Measurements from ENCODE around the gene KRT222. TPM values are rescaled to one million over a fixed set of nuclear protein-coding genes. Genes with fewer than 3 reads are reported as not detected.

KRT222 gene
- total RNA-seq, 2 experiments from 2014 or later = not detected

DNA sequence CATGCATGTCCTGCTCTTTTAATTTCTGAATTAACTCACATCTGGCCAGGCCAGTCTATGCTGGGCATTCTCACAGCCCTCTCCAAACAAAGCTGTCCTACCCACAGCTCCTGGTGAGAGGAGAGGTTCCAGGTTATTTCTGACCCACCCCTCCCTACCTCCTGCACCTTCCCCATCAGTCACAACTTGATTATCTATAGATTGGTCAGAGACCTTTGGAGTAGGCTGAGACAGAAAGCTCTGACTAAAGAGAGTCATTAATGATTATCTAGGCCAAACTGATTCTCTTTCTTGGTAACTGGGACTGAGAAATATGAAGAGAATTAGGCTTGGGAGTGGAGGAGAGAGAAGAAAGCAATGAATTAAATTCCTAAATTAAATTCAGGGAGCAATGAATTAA is 1.4 kb upstream of the KRT222 start:
- Mint-ChIP-seq H3K27ac (no peak overlapping the region), H3K9me3 (no peaks in the 10 kb centered on the region), H3K4me3 (no peak overlapping the region), H3K4me1 (ENCODE audit: low read depth) (peaks cover 6% of the 10 kb centered on the region), H3K36me3 (ENCODE audit: low read depth) (no peaks in the 10 kb centered on the region), H3K27me3 (peaks cover 25% of the 10 kb centered on the region)
- ChIA-PET CTCF (no interaction called here), POLR2A (no interaction called here)
- DNase-seq (no peak), ATAC-seq (no peak)
- intact Hi-C loops (cut with micrococcal nuclease) = no loop called here
- TF ChIP-seq, protein P1, sequence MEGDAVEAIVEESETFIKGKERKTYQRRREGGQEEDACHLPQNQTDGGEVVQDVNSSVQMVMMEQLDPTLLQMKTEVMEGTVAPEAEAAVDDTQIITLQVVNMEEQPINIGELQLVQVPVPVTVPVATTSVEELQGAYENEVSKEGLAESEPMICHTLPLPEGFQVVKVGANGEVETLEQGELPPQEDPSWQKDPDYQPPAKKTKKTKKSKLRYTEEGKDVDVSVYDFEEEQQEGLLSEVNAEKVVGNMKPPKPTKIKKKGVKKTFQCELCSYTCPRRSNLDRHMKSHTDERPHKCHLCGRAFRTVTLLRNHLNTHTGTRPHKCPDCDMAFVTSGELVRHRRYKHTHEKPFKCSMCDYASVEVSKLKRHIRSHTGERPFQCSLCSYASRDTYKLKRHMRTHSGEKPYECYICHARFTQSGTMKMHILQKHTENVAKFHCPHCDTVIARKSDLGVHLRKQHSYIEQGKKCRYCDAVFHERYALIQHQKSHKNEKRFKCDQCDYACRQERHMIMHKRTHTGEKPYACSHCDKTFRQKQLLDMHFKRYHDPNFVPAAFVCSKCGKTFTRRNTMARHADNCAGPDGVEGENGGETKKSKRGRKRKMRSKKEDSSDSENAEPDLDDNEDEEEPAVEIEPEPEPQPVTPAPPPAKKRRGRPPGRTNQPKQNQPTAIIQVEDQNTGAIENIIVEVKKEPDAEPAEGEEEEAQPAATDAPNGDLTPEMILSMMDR (IDR thresholded peaks at IDR 0.05) = no peak

DNA sequence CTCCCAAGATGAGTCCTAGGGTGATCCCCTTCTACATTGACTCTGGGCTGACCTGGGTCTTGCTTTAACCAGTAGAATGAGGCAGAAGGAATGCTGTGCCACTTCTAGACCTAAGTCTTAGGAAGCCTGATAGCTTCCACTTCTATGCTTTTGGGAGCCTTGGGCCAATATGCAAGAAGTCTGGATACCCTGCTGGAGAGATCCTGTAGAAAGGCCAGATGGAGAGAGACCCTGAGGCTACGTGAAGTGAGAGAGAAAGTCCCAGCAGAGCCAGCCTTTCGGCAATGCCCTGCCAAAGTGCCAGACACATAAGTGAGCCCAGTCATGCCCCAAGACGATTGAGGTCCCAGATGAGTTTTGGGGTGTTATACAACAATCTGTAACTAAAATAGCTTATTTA is 1.7 kb downstream of the KRT222 start:
- Mint-ChIP-seq H3K36me3 (ENCODE audit: low read depth) (no peaks in the 10 kb centered on the region), H3K27ac (no peak overlapping the region), H3K9me3 (no peaks in the 10 kb centered on the region), H3K4me1 (ENCODE audit: low read depth) (peaks cover 13% of the 10 kb centered on the region), H3K27me3 (peaks cover 36% of the 10 kb centered on the region), H3K4me3 (no peak overlapping the region)
- TF ChIP-seq, protein P1 (IDR thresholded peaks at IDR 0.05) = no peak
- ChIA-PET CTCF (no interaction called here), POLR2A (interaction anchor here (0.7 to 1.6 kb wide), 3 partner anchors 10 to 46 kb away, joined by 3 to 4 read pairs (median 3); partner anchors contain the start of gene SMARCE1)
- ATAC-seq (no peak), DNase-seq (no peak)
- intact Hi-C loops (cut with micrococcal nuclease) = no loop called here

DNA sequence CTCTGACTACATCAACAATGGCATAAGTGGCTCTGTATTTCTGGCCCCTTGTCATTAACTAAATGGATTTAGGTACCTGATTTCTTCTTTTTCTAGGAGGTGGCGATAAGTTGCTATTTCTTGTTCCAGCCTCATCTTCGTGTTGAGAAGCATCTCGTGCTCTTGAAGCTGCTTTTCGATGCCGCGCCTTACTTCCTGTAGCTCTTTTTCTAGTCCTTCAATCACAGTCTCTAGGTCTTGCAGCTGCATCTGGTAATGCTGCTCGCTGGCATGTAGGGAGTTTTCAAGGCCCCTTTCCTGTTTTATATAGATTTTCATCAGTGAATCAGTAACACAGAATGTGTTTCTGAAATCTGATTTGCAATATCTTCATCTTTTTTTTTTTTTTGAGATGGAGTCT is 5.1 kb downstream of the KRT222 start:
- CTCF ChIA-PET = interaction anchor here (0.9 to 1.0 kb wide), 2 partner anchors 132 to 143 kb away, joined by 3 read pairs; no protein-coding TSS in a partner anchor
- POLR2A ChIA-PET = no interaction called here
- Mint-ChIP-seq H3K27ac (no peak overlapping the region), H3K4me1 (ENCODE audit: low read depth) (peaks cover 10% of the 10 kb centered on the region), H3K27me3 (peaks cover 24% of the 10 kb centered on the region), H3K36me3 (ENCODE audit: low read depth) (no peaks in the 10 kb centered on the region), H3K4me3 (no peak overlapping the region), H3K9me3 (no peaks in the 10 kb centered on the region)
- ATAC-seq (no peak), DNase-seq (peak; percentile 20)
- intact Hi-C loops (cut with micrococcal nuclease) = no loop called here
- TF ChIP-seq, protein P1 (IDR thresholded peaks at IDR 0.05) = no peak

DNA sequence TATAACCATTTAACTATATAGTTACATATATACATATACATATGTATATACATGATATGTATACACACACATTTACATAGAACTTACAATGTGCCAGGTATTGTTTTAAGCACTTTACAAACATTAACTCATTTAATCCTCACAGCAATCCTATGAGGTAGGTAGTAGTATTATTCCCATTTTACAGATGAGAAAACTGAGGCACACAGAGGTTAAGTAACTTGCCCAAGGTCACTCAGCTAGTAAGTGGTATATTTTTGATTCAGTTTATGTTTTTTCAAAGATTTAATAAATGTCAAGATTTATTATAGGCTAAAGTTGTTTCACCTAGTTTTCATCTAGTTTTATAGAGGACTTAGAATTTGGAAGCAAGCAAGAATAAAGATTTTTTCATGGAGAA is 6.6 kb downstream of the KRT222 start:
- POLR2A ChIA-PET = interaction anchor here (0.7 kb wide), 1 partner anchor 34 kb away, joined by 3 read pairs; no protein-coding TSS in a partner anchor
- Mint-ChIP-seq H3K4me1 (ENCODE audit: low read depth) (peaks cover 8% of the 10 kb centered on the region), H3K9me3 (no peaks in the 10 kb centered on the region), H3K36me3 (ENCODE audit: low read depth) (no peaks in the 10 kb centered on the region), H3K4me3 (no peak overlapping the region), H3K27me3 (peaks cover 18% of the 10 kb centered on the region), H3K27ac (no peak overlapping the region)
- DNase-seq (no peak), ATAC-seq (no peak)
- TF ChIP-seq, protein P1 (IDR thresholded peaks at IDR 0.05) = no peak
- intact Hi-C loops (cut with micrococcal nuclease) = no loop called here
- CTCF ChIA-PET = no interaction called here

DNA sequence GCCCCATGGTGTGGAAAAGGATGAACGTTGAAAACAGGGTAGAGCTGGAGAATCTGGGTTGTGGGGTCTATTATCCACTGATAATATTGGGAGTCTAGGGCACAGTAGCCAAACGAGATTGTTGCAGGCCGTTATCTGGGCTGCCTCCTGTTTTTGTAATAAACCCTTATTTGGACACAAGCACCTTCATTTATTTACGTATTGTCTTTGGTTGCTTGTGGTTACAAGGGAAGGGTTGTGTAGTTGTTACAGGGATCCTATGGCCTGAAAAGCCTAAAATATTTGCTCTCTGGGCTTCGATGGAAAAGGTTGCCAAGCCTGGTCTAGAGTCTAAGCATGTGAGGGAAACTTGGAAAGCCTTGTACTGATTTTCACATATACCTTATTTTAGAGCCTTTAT is 13.0 kb downstream of the KRT222 start:
- Mint-ChIP-seq H3K9me3 (no peaks in the 10 kb centered on the region), H3K36me3 (ENCODE audit: low read depth) (peaks cover 1% of the 10 kb centered on the region), H3K27ac (no peak overlapping the region), H3K4me1 (ENCODE audit: low read depth) (peaks cover 6% of the 10 kb centered on the region), H3K4me3 (no peak overlapping the region), H3K27me3 (no peaks in the 10 kb centered on the region)
- ChIA-PET CTCF (no interaction called here), POLR2A (no interaction called here)
- ATAC-seq (no peak), DNase-seq (no peak)
- intact Hi-C loops (cut with micrococcal nuclease) = no loop called here
- TF ChIP-seq, protein P1 (IDR thresholded peaks at IDR 0.05) = no peak

Data from activated CD8-positive, alpha-beta T cell treated with anti-CD3 and anti-CD28 coated beads for 36 hours (primary cell).